Measurements from ENCODE around the gene CCDC142. TPM values are rescaled to one million over a fixed set of nuclear protein-coding genes. Genes with fewer than 3 reads are reported as not detected.

The CCDC142 gene
- total RNA-seq, 1 donor from 2014 or later = 41.3 TPM

DNA sequence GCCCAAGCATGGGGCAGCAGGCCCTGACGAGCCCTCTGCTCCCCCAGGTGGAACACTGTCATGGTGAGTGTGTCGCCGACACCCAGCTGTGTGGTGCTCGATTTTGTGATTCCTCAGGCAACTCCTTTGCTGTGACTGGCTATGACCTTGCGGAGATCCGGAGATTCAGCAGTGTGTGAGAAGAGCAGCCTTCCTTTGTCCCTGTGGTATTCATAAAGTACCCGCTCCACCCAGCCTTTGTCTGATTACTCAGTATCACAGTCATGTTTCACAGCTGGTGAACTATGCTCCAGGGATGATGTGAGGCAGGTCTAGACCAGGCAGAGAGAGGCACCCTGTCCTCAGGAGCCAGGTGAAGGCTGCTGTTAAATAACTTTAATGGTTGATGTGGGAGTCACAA, 57.3 kb downstream of the CCDC142 start:
- Histone ChIP-seq H3K27me3 (no peaks in the 10 kb centered on the region), H3K36me3 (peaks cover 0 to 33% of the 10 kb centered on the region in 2 donors), H3K27ac (no peak overlapping the region), H3K4me3 (no peak overlapping the region), H3K9me3 (no peaks in the 10 kb centered on the region), H3K4me1 (peaks cover 16% of the 10 kb centered on the region)
- TF ChIP-seq CTCF (IDR thresholded peaks at IDR 0.05) = no peak
- TF ChIP-seq POLR2AphosphoS5 (IDR thresholded peaks at IDR 0.05; ENCODE audit: insufficient read depth in 1 of 2, low read depth in 1 of 2) = no peak
- no peak for TF ChIP-seq POLR2A (IDR thresholded peaks at IDR 0.05)
- intact Hi-C loops (cut with DNase I) = no loop called here
- DNase-seq (ENCODE audit: extremely low spot score in 2 of 2) = no peak

DNA sequence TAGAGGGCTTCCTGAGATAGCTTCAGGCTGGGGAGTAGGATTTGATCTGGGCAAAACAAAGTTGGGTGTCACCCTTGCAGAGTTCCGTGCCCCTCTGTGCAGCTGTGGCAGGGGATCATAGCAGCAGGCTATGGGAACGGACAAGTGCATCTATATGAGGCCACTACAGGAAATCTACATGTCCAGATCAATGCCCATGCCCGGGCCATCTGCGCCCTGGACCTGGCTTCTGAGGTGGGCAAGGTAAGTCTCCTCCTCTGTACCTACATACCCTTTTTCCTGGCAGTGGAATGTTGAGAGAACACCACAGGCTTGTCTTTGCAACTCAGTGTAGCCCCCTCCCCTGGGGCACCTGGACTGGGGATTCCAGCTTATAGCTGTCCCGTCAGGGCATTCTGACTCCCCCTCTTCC, 57.8 kb downstream of the CCDC142 start:
- no peak overlapping the region for H3K4me3 ChIP-seq
- intact Hi-C loops (cut with DNase I) = no loop called here
- H3K27me3 ChIP-seq = no peaks in the 10 kb centered on the region
- no peak for TF ChIP-seq POLR2AphosphoS5 (IDR thresholded peaks at IDR 0.05; ENCODE audit: insufficient read depth in 1 of 2, low read depth in 1 of 2)
- H3K27ac ChIP-seq = no peak overlapping the region
- H3K4me1 ChIP-seq = peaks cover 19% of the 10 kb centered on the region
- H3K9me3 ChIP-seq = no peaks in the 10 kb centered on the region
- DNase-seq (ENCODE audit: extremely low spot score in 2 of 2) = no peak
- H3K36me3 ChIP-seq = peaks cover 0 to 27% of the 10 kb centered on the region in 2 donors

DNA sequence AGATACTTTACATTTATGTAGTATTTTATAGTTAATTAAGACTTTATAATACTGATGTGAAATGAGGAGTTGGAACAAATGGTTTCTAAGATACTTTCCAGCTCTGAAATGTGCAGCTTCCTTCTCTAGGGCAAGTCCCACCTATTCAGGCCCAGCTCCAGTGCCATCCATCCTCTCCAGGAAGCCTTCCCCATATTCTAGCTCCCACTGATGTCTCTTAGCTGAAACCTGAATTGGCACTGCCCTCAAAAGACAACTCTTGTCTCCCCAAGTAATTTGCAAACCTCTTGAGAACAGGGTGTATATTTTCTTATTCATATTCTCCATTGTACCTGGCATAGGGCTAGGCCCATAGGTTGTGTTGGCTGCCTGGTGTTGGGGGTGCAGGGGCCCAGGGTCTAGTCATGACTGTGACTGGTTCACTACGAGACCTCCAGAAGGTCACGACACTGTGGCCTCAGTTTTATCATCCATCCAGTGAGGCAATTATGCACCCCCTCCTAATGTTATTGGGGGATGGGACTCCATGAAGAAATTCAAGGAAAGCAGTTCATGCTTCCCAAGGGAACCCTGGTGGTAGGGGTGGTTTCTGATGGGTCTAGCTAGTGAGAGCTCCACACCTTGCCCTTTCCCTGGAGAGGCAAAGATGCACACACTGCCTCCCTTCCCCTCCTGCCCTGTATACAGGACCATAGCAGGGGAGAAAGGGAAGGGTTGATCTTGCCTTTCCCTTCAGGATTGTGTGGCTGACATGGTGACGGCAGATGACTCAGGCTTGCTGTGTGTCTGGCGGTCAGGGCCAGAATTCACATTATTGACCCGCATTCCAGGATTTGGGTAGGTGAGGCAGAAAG, 58.4 kb downstream of the CCDC142 start:
- DNase-seq (ENCODE audit: extremely low spot score in 2 of 2) = no peak
- no peaks in the 10 kb centered on the region for H3K27me3 ChIP-seq
- intact Hi-C loops (cut with DNase I) = no loop called here
- H3K36me3 ChIP-seq = peaks cover 0 to 21% of the 10 kb centered on the region in 2 donors
- TF ChIP-seq POLR2A (IDR thresholded peaks at IDR 0.05) (no peak), POLR2AphosphoS5 (IDR thresholded peaks at IDR 0.05; ENCODE audit: insufficient read depth in 1 of 2, low read depth in 1 of 2) (no peak), CTCF (IDR thresholded peaks at IDR 0.05) (no peak)
- peaks cover 19% of the 10 kb centered on the region for H3K4me1 ChIP-seq
- no peak overlapping the region for H3K4me3 ChIP-seq
- no peaks in the 10 kb centered on the region for H3K9me3 ChIP-seq
- H3K27ac ChIP-seq = no peak overlapping the region

Other genes starting within 250 kb of the CCDC142 start
- 4.4 TPM for gene SLC4A5, start 139.6 kb downstream of the CCDC142 start, total RNA-seq
- 95.0 TPM for gene DCTN1, start 102.7 kb downstream of the CCDC142 start, total RNA-seq
- 2.7 TPM for gene C2orf81, start 61.4 kb downstream of the CCDC142 start, total RNA-seq
- gene WDR54, start 61.3 kb downstream of the CCDC142 start, total RNA-seq = 8.8 TPM
- gene RTKN, start 41.1 kb downstream of the CCDC142 start, total RNA-seq = 24.6 TPM
- gene INO80B, start 27.9 kb downstream of the CCDC142 start, total RNA-seq = 32.7 TPM
- 63.1 TPM for gene WBP1, start 24.6 kb downstream of the CCDC142 start, total RNA-seq
- gene MOGS, start 17.6 kb downstream of the CCDC142 start, total RNA-seq = 23.6 TPM
- gene MRPL53, start 10.3 kb downstream of the CCDC142 start, total RNA-seq = 40.3 TPM
- 11.8 TPM for gene TTC31, start 83 bp upstream of the CCDC142 start, total RNA-seq
- gene LBX2, start 16.6 kb upstream of the CCDC142 start, total RNA-seq = not detected
- gene PCGF1, start 24.7 kb upstream of the CCDC142 start, total RNA-seq = 14.7 TPM
- gene TLX2, start 31.5 kb upstream of the CCDC142 start, total RNA-seq = 6.6 TPM
- gene DQX1, start 43.2 kb upstream of the CCDC142 start, total RNA-seq = 9.6 TPM
- gene AUP1, start 46.7 kb upstream of the CCDC142 start, total RNA-seq = 124 TPM
- gene HTRA2, start 46.9 kb upstream of the CCDC142 start, total RNA-seq = 24.3 TPM
- gene LOXL3, start 70.9 kb upstream of the CCDC142 start, total RNA-seq = 6.1 TPM
- gene DOK1, start 71.7 kb upstream of the CCDC142 start, total RNA-seq = 20.1 TPM
- 4.9 TPM for gene M1AP, start 165.3 kb upstream of the CCDC142 start, total RNA-seq
- 8.3 TPM for gene SEMA4F, start 171.2 kb upstream of the CCDC142 start, total RNA-seq